Upper lobe of left lung (tissue), 6 donors: Measurements from ENCODE around the gene LENG1. TPM values are rescaled to one million over a fixed set of nuclear protein-coding genes. Genes with fewer than 3 reads are reported as not detected.

Source experiments
- ATAC-seq, 2 donors: fragments of 200-7000 bp; cut with Tn5 transposase; one replicate each; pipeline ENCODE4 v1.9.1; 2022; ENCODE audit warnings: mild to moderate bottlenecking in 2 of 2, moderate library complexity in 2 of 2; ENCODE audit not compliant: low FRiP score in 2 of 2
- DNase-seq, 2 donors: peaks; one replicate each; pipeline ENCODE4 v3.0.0-alpha.2; 2019 to 2020
- H3K27ac ChIP-seq, 4 donors: fragments of 200-600 bp; sonication (generic); one replicate each; pipeline ENCODE4 v1.5.1; 2016 to 2019
- H3K27me3 ChIP-seq, 4 donors: fragments of 200-600 bp; sonication (generic); one replicate each; pipeline ENCODE4 v1.5.1; 2017 to 2019
- H3K36me3 ChIP-seq, 4 donors: fragments of 200-600 bp; sonication (generic); one replicate each; pipeline ENCODE4 v1.5.1; 2016 to 2019
- H3K4me1 ChIP-seq, 4 donors: fragments of 200-600 bp; sonication (generic); one replicate each; pipeline ENCODE4 v1.5.1; 2018 to 2019
- H3K4me3 ChIP-seq, 4 donors: fragments of 200-600 bp; sonication (generic); one replicate each; pipeline ENCODE4 v1.5.1; 2017 to 2019; ENCODE audit warnings: mild to moderate bottlenecking in 2 of 4, moderate library complexity in 1 of 4
- H3K9me3 ChIP-seq, 4 donors: fragments of 200-600 bp; sonication (generic); one replicate each; pipeline ENCODE4 v1.5.1; 2018 to 2019
- CTCF ChIP-seq, 6 experiments: fragments of 450-650 bp in 4 of 6; fragments of 200-600 bp in 2 of 6; sonication (generic) in 2 of 6; IDR thresholded peaks; one replicate each; pipeline ENCODE4 v1.5.1; 2016 to 2019; ENCODE audit warnings: antibody characterized with exemption in 6 of 6
- EP300 ChIP-seq, 4 donors: sonication (generic); formaldehyde crosslinking; IDR thresholded peaks; one replicate each; pipeline ENCODE4 v1.5.1; 2017; ENCODE audit warnings: antibody characterized with exemption in 4 of 4, control low read depth in 2 of 4
- POLR2A ChIP-seq, 4 donors: fragments of 450-650 bp; IDR thresholded peaks; one replicate each; pipeline ENCODE4 v1.5.1; 2016 to 2017; ENCODE audit warnings: antibody characterized with exemption in 4 of 4, mild to moderate bottlenecking in 2 of 4
- POLR2AphosphoS5 ChIP-seq, 2 donors: sonication (generic); formaldehyde crosslinking; IDR thresholded peaks; one replicate each; pipeline ENCODE4 v1.5.1; 2017; ENCODE audit warnings: antibody characterized with exemption in 2 of 2
- WGBS, 2 donors: methylation state at CpG; one replicate each; pipeline ENCODE4 v1.1.5; 2017 to 2018; 5-methylcytosine and 5-hydroxymethylcytosine counted together
- total RNA-seq, 6 donors: library from RNA; depleted of rRNA in 4 of 6; stranded (reverse); fragments of >200 nt in 4 of 6; gene quantifications; one replicate each; pipeline versions ENCODE4 v1.1.0 to v1.2.1, GENCODE V29; 2016 to 2021
- donor health status: DM: no; HTN: no; CAD: no; lungs with moderate emphysema.
- donor health status: DM: no; HTN: yes; CAD: no; lungs with severe emphysema.

Gene LENG1
- total RNA-seq, 6 donors from 2014 or later: 8.5 to 16.8 (median 9.4) TPM

GRCh38 chr19:54160182-54160811 lies 776 bp upstream of the LENG1 start:
- Histone ChIP-seq H3K9me3 (no peaks in the 10 kb centered on the region), H3K4me1 (peaks cover 44 to 60% (median 48%) of the 10 kb centered on the region in 4 donors), H3K36me3 (peaks cover 0 to 31% (median 26%) of the 10 kb centered on the region in 4 donors), H3K4me3 (peak overlapping the region; percentile 8 to 96 (median 85)), H3K27ac (peak overlapping the region; percentile 78 to 98 (median 92)), H3K27me3 (no peaks in the 10 kb centered on the region)
- TF ChIP-seq POLR2A (IDR thresholded peaks at IDR 0.05) (peak in 2 of 4 donors; percentile 39 to 49), EP300 (IDR thresholded peaks at IDR 0.05) (no peak), POLR2AphosphoS5 (IDR thresholded peaks at IDR 0.05) (peak in 1 of 2 donors; percentile 22), CTCF (IDR thresholded peaks at IDR 0.05) (no peak)
- WGBS, 2 donors: 5% methylated on average over 11 to 28 of the region's 28 CpGs
- ATAC-seq: no peak
- DNase-seq: no peak

DNA sequence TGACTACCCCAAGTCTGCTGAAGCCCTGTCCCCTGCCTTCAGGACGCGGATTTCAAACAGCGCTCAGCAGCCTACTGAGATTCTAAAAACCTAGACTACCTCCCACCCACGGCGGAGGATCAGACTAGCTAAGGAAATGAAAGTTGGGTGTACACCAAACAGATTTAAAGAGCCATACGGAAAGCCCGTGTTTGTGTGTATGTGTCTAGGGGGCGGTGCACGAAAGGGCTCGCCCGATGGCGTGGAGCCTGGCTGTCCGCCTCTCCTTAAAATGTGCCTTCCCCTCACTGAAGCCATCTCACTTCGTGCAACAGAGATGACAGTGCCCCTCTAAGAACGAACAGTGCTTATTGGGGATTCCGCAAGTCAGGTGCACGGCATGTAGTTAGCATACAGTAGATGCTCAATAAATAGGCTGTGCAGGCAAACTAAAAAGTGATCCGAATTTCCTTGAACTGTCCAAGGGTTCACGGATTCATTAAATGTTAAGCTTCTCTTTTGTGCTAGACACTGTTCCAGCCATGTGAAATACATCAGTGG lies 639 bp downstream of the LENG1 start:
- 6 to 12% methylated on average over 19 of the region's 19 CpGs for WGBS, 2 donors
- TF ChIP-seq POLR2A (IDR thresholded peaks at IDR 0.05) (no peak), EP300 (IDR thresholded peaks at IDR 0.05) (no peak), POLR2AphosphoS5 (IDR thresholded peaks at IDR 0.05) (no peak), CTCF (IDR thresholded peaks at IDR 0.05) (no peak)
- Histone ChIP-seq H3K27me3 (no peaks in the 10 kb centered on the region), H3K27ac (peak overlapping the region; percentile 96 to 98 (median 96)), H3K9me3 (no peaks in the 10 kb centered on the region), H3K4me3 (peak overlapping the region; percentile 76 to 96 (median 85)), H3K4me1 (peaks cover 36 to 50% (median 41%) of the 10 kb centered on the region in 4 donors), H3K36me3 (peaks cover 5 to 45% (median 40%) of the 10 kb centered on the region in 4 donors)
- DNase-seq (no peak), ATAC-seq (no peak)

DNA sequence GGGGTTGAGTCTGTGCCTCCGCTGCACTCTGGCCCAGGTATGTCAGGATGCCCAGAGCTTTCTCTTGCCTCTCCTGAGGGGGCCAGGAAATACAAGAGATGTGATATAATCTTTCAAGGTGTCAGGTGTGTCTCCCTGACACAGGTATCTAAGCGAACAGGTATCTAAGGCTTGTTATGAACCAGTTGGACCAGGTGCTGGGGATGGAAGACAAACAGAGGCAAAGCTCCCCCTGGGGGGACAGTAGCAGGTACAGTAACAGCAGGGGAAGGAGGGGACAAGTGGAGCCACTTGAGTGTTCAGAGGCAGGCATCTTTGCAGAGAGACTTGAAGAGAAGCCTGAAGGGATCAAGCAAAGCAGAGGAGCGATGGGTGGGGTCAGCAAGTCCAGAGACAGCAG lies 2.6 kb downstream of the LENG1 start:
- Histone ChIP-seq H3K9me3 (no peaks in the 10 kb centered on the region), H3K36me3 (peaks cover 21 to 64% (median 60%) of the 10 kb centered on the region in 4 donors), H3K27ac (no peak overlapping the region), H3K27me3 (no peaks in the 10 kb centered on the region), H3K4me3 (no peak overlapping the region), H3K4me1 (peaks cover 26 to 40% (median 28%) of the 10 kb centered on the region in 4 donors)
- ATAC-seq (no peak), DNase-seq (no peak)
- WGBS, 2 donors: 91 to 100% methylated on average over 3 of the region's 3 CpGs
- TF ChIP-seq EP300 (IDR thresholded peaks at IDR 0.05) (no peak), POLR2A (IDR thresholded peaks at IDR 0.05) (no peak), CTCF (IDR thresholded peaks at IDR 0.05) (no peak), POLR2AphosphoS5 (IDR thresholded peaks at IDR 0.05) (no peak)

GRCh38 chr19:54156490-54156889 lies 3.0 kb downstream of the LENG1 start:
- ATAC-seq (no peak), DNase-seq (no peak)
- H3K36me3 ChIP-seq: peaks cover 25 to 69% (median 64%) of the 10 kb centered on the region in 4 donors
- H3K27me3 ChIP-seq: no peaks in the 10 kb centered on the region
- no peaks in the 10 kb centered on the region for H3K9me3 ChIP-seq
- TF ChIP-seq CTCF (IDR thresholded peaks at IDR 0.05) (no peak), EP300 (IDR thresholded peaks at IDR 0.05) (no peak), POLR2A (IDR thresholded peaks at IDR 0.05) (no peak), POLR2AphosphoS5 (IDR thresholded peaks at IDR 0.05) (no peak)
- WGBS, 2 donors: 84 to 85% methylated on average over 11 of the region's 11 CpGs
- H3K4me3 ChIP-seq: no peak overlapping the region
- no peak overlapping the region for H3K27ac ChIP-seq
- peaks cover 21 to 37% (median 24%) of the 10 kb centered on the region in 4 donors for H3K4me1 ChIP-seq
